HG02763 (cell line): ENCODE data around the gene EPN2.

ENCODE experiments used
- ATAC-seq: cut with Tn5 transposase; IDR thresholded peaks from one replicate; pipeline ENCODE4 v1.9.1; 2021; ENCODE audit warnings: mild to moderate bottlenecking, moderate library complexity; ENCODE audit not compliant: unreplicated experiment

Gene EPN2

DNA sequence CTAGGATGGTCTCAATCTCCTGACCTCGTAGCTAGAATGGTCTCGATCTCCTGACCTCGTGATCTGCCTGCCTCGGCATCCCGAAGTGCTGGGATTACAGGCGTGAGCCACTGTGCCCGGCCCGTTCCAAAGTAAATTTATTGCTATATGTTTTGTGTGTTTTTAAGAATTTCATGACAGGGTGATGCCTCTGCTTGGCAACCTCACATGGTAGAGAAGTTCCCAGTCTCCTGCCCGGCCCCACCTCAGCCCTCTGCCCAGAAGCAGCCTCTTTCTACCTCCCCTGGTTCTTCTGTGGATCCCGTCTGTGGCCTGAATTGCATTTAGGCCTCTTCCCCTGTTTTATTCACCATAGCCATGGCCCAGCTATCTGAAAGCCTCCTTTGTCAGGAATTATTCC is 70.4 kb downstream of the EPN2 start:
- no peak for ATAC-seq

DNA sequence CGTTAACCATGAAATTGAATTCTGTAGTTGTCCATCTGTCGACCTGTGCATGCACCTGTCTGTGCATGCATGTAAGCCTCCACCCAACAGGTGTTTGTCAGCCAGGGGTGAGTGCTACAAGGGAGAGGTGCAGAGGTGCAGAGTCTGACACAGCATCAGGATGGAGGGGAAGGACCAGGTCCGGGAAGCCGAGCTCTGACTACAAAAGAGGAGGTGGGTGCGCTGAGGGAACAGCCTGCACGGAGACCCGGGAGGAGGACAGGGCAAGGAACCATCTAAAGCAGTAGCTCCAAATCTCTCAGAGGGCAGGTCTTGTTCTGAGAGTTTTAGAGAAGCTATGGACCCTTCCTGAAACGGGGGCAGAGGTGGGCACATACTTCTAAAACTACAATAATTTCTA is 71.2 kb downstream of the EPN2 start:
- no peak for ATAC-seq

- ATAC-seq, result no peak
These were observed 72.5 kb downstream of the EPN2 start for GRCh38 chr17:19309701-19310100.

- ATAC-seq, result no peak
These were observed 73.0 kb downstream of the EPN2 start for GRCh38 chr17:19310151-19310550.

DNA sequence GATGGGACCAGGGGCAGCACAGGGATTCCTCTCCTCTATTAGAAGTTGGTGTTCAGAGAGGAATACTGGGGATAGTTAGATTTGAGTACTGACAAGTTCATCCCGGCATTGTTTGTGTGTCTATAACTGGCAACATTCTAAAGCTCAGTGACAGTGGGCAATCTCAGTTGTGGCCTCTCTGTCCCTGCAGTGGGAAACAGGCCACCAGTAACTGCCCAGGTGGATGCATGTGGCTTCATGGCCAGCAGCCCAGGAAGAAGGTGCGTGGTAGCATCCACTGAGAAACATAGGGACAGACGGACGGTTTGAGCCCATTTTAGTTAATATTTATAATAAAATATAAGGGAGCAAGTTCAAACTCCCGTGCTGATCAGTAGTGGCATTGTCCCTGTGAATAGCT is 73.8 kb downstream of the EPN2 start:
- ATAC-seq, result no peak

DNA sequence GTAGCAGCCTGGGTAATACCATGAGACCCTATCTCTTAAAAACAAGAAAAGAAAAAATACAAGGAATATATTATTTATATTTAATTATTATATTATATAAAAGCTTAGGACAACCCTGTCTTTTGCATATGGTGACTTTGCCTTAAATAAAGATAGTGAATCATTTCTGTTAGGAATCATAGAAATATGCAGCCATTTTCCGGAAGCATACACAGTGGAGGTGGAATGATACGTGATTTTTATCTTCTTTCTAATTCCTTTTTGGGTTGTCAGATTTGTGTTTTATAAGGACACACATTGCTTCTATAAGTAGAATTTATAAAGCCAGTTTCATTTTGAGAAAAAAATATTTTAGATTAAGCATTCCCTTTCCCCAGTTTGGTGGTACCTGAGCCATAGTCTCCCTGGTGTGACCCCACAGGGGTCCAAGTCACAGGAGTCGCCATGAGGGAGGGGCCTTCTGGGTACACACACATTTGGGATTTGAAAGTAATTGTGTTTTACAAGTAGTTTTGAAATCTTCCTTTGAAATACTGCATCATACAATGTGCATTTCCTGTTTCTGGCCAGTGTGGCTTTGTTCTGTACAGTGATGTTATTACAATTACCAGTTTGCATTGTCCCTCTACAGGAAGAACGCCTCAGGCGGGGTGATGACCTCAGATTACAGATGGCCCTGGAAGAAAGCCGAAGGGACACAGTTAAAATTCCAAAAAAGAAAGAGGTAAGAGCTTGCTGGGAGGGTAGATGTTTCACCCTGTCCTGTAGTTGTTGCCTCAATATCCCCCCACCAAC is 74.5 kb downstream of the EPN2 start:
- no peak for ATAC-seq

GRCh38 chr17:19312406-19312805 is 75.2 kb downstream of the EPN2 start:
- no peak for ATAC-seq

GRCh38 chr17:19313066-19313745 is 76.0 kb downstream of the EPN2 start:
- ATAC-seq, result no peak

- no peak for ATAC-seq
These were observed 76.8 kb downstream of the EPN2 start for GRCh38 chr17:19313746-19314651.

DNA sequence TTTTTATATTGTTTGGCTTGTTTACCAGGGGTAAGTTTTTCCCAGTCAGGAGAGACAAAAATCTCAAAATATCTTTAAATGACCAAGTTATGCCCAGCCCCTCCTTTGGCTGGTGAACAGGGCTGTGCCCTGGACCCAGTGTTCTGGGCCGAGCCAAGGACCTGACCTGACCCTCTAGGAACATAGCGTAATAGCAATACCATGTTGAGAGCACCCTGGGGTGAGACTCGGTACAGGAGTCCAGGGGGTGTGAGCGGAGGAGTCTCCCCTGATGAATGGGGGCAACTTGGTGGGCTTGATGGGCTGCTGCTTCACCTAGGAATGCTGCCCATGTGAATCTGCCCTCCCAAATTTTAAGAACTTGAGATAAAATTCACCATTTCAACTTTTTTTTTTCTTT is 77.9 kb downstream of the EPN2 start:
- no peak for ATAC-seq

DNA sequence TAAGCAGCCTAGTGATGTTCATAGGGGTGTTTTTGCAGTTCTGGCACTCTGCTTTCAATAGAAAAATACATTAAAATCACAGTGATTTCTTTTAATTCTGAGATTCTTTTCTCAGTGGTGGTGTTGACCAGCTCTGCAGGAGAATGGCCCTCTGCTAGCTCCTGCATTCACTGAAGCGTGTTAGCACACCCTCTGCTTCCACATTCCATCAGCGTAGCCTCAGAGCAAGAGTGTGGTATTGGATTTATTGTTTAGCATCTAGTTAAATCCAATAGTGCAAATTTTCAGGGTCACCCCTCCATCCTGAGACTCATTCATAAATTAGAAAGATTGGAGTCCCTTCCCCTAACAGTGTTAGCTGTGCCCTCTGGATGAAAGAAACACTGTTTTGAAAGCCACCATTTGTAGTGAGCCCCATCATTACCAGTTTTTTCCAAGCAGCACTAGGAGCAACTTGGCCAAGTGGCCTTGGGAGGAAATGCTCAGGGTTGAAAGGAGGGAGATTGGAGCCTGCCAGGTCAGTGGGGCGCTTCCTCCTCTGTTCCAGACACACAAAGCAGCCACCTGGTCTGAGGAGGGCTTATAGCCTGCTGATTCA is 79.7 kb downstream of the EPN2 start:
- no peak for ATAC-seq

GRCh38 chr17:19317359-19318095 is 80.4 kb downstream of the EPN2 start:
- peak; percentile 58 for ATAC-seq

DNA sequence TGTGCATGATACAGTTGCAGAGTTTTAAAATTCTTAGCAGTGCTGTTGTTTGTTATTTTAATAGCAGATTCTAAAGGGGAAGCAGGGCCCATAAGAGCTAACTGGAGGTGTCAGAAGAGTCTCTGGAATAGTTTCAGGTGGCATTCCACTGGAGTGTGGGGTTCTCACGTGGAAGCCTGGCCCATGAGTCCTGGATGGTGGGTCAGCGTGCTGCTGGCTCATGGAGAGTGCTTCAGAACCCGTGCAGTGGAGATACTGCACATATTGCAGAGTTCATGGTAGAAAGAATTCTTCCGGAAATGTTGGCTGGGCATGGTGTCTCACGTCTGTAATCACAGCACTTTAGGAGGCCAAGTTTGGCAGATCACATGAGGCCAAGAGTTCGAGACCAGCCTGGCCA is 81.4 kb downstream of the EPN2 start:
- no peak for ATAC-seq

- no peak for ATAC-seq
These were observed 82.8 kb downstream of the EPN2 start for GRCh38 chr17:19319771-19320505.

GRCh38 chr17:19320876-19321275 is 83.7 kb downstream of the EPN2 start:
- no peak for ATAC-seq

DNA sequence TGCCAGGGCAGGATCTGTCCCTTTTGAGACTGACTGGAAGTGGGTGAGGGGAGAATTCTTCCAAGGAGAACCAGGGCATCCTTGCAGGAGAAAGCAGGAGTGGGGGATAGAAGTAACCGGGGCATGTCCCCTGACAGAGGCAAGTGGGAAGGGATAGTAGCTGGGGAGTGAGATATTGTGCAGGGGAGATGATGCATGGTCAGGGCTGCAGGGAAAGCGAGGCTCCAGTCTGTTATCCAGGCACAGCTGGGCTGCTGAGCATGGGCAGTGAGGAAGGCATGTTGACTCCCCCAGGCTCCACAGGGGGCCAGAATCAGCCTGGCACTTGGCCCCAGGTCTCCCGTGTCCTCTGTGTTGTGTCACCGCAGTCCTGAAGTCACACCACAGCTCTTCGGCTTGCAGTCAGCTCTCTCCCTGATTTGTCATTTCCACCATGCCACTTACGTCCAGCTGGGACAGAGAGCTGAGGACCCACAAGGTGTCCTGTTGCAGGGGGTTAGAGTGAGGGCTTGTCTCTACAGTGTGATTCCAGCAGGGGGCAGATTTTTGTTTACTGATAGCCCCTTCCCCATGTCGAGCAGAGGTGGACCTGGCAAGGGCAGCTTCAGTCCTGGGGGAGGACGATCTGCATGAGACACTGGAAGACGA is 84.4 kb downstream of the EPN2 start:
- no peak for ATAC-seq

GRCh38 chr17:19322129-19322505 is 85.0 kb downstream of the EPN2 start:
- no peak for ATAC-seq

GRCh38 chr17:19322861-19323260 is 85.7 kb downstream of the EPN2 start:
- no peak for ATAC-seq

DNA sequence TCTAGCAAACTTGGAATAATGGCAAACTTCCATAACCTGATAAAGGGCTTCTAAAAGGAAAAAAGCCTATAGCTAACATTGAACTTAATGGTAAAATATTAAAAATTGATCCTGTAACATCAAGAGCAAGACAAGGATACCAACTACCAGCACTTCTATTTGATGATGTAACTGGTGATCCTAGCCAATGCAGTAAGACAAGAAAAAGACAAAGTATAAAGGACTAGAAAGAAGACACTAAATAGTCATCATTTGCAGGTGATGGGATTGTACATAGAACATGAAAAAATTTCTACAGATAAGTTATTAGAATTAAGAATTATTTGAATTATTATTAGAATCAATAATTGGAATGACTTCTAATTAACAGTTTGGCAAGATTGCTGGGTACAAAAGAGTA is 88.4 kb downstream of the EPN2 start:
- ATAC-seq, result no peak
